CD4-positive, alpha-beta T cell (primary cell): ENCODE data around the gene STX11. TPM values are rescaled to one million over a fixed set of nuclear protein-coding genes. Genes with fewer than 3 reads are reported as not detected.
A peak's percentile ranks its signal among the peaks of the same experiment; 100 is the strongest.
"Not testable (repeated sequence)": the region's sequence is repeated elsewhere in the genome, so short reads cannot be mapped to it uniquely, and the experiment has no call there.

Experiments used
- ATAC-seq: fragments of 200-7000 bp; cut with Tn5 transposase; one replicate; pipeline ENCODE4 v1.10.0; 2022; ENCODE audit warnings: mild to moderate bottlenecking; ENCODE audit not compliant: poor library complexity
- CTCF ChIA-PET: fragments of 350-600 bp; sonication (Branson Sonifier 250); formaldehyde crosslinking; loops from one replicate; lab custom pipeline; 2021; ENCODE audit warnings: antibody characterized with exemption, inconsistent platforms; lab: Charles Lee
- POLR2A ChIA-PET: fragments of 350-600 bp; sonication (Branson Sonifier 250); formaldehyde crosslinking; loops from one replicate; lab custom pipeline; 2021; ENCODE audit warnings: antibody characterized with exemption, inconsistent platforms; lab: Charles Lee
- DNase-seq, 14 experiments: peaks; one replicate each; pipeline ENCODE4 v3.0.0-alpha.2; 2013 to 2020; ENCODE audit warnings: mixed read lengths in 2 of 14
- H3K27ac ChIP-seq, 2 donors: one replicate each; pipeline versions ENCODE4 v1.5.1 to v1.7.0; 2013; ENCODE audit warnings: low read length in 2 of 2, low read depth in 1 of 2, mild to moderate bottlenecking in 1 of 2
- H3K27me3 ChIP-seq, 2 experiments: 1 replicate in 1 of 2; 2 replicates in 1 of 2; pipeline versions ENCODE4 v1.6.1 to v1.7.0; 2013; ENCODE audit warnings: low read length in 2 of 2, control low read depth in 1 of 2, mild to moderate bottlenecking in 1 of 2, moderate library complexity in 1 of 2; ENCODE audit not compliant: insufficient read depth in 2 of 2, control insufficient read depth in 1 of 2
- H3K36me3 ChIP-seq: one replicate; pipeline ENCODE4 v1.6.1; 2013; ENCODE audit warnings: low read length, control low read depth; ENCODE audit not compliant: insufficient read depth
- H3K4me1 ChIP-seq: one replicate; pipeline ENCODE4 v1.6.1; 2013; ENCODE audit warnings: low read length, control low read depth; ENCODE audit not compliant: insufficient read depth
- H3K4me3 ChIP-seq: one replicate; pipeline ENCODE4 v1.5.1; 2013; ENCODE audit warnings: mild to moderate bottlenecking, low read length, moderate library complexity
- H3K9me3 ChIP-seq, 2 experiments: 1 replicate in 1 of 2; 2 replicates in 1 of 2; pipeline versions ENCODE4 v1.6.1 to v1.7.0; 2013; ENCODE audit warnings: low read length in 2 of 2, mild to moderate bottlenecking in 2 of 2, control low read depth in 1 of 2, moderate library complexity in 1 of 2; ENCODE audit not compliant: control insufficient read depth in 1 of 2, insufficient read depth in 1 of 2
- H3K27ac Mint-ChIP-seq: one replicate; pipeline ENCODE4 v1.8.0; 2020; ENCODE audit warnings: mixed read lengths
- H3K27me3 Mint-ChIP-seq: one replicate; pipeline ENCODE4 v1.8.0; 2021; ENCODE audit warnings: mixed read lengths
- H3K36me3 Mint-ChIP-seq: one replicate; pipeline ENCODE4 v1.8.0; 2021; ENCODE audit warnings: low read depth, mixed read lengths
- H3K4me1 Mint-ChIP-seq: one replicate; pipeline ENCODE4 v1.8.0; 2021; ENCODE audit warnings: low read depth, mixed read lengths
- H3K4me3 Mint-ChIP-seq: one replicate; pipeline ENCODE4 v1.8.0; 2020; ENCODE audit warnings: mild to moderate bottlenecking, mixed read lengths
- H3K9me3 Mint-ChIP-seq: one replicate; pipeline ENCODE4 v1.8.0; 2020; ENCODE audit warnings: mixed read lengths
- CTCF ChIP-seq: fragments of 200-600 bp; IDR thresholded peaks from one replicate; pipeline ENCODE4 v1.8.0; 2022; ENCODE audit warnings: antibody characterized with exemption, mild to moderate bottlenecking
- intact Hi-C, 2 experiments: fragments of 100-400 bp; cut with DNase I in 1 of 2; cut with micrococcal nuclease in 1 of 2; formaldehyde crosslinking; loops; one replicate each; pipeline versions ENCODE4 v1.15.1 to v1.9.0; 2023 to 2025; cut with DNase I, micrococcal nuclease
- total RNA-seq, 174 experiments: library from RNA in 2 of 174; stranded (reverse) in 2 of 174; gene quantifications; one replicate each; pipeline ENCODE4 v1.2.3 and lab custom pipeline; 2021 to 2026

The STX11 gene
- total RNA-seq, 2 experiments from 2014 or later: 16.1 to 16.8 TPM

GRCh38 chr6:144179237-144179636 is 28.9 kb downstream of the STX11 start:
- ChIA-PET CTCF (no interaction called here), POLR2A (no interaction called here)
- no peak for DNase-seq
- no peak for ATAC-seq
- Mint-ChIP-seq H3K9me3 (no peaks in the 10 kb centered on the region), H3K4me3 (no peak overlapping the region), H3K27ac (peak overlapping the region; percentile 14), H3K36me3 (no peaks in the 10 kb centered on the region), H3K27me3 (no peaks in the 10 kb centered on the region), H3K4me1 (peaks cover 37% of the 10 kb centered on the region)
- no peak overlapping the region for H3K27ac ChIP-seq
- no peak overlapping the region for H3K4me3 ChIP-seq
- H3K9me3 ChIP-seq: no peaks in the 10 kb centered on the region
- H3K27me3 ChIP-seq: no peaks in the 10 kb centered on the region
- H3K4me1 ChIP-seq: peaks cover 6% of the 10 kb centered on the region
- TF ChIP-seq CTCF: no peak
- H3K36me3 ChIP-seq: no peaks in the 10 kb centered on the region
- intact Hi-C loops: no loop called here

GRCh38 chr6:144179828-144180227 is 29.5 kb downstream of the STX11 start:
- H3K27me3 Mint-ChIP-seq: no peaks in the 10 kb centered on the region
- DNase-seq (peak in 1 of 14 experiments; percentile 19), ATAC-seq (no peak)
- no peak overlapping the region for H3K27ac Mint-ChIP-seq
- H3K4me1 Mint-ChIP-seq: peaks cover 37% of the 10 kb centered on the region
- TF ChIP-seq CTCF: no peak
- Histone ChIP-seq H3K27me3 (no peaks in the 10 kb centered on the region), H3K27ac (no peak overlapping the region), H3K4me1 (peaks cover 6% of the 10 kb centered on the region), H3K36me3 (no peaks in the 10 kb centered on the region), H3K4me3 (no peak overlapping the region), H3K9me3 (no peaks in the 10 kb centered on the region)
- ChIA-PET POLR2A (no interaction called here), CTCF (no interaction called here)
- intact Hi-C loops: no loop called here
- H3K36me3 Mint-ChIP-seq: no peaks in the 10 kb centered on the region
- H3K4me3 Mint-ChIP-seq: peak overlapping the region; percentile 4
- H3K9me3 Mint-ChIP-seq: no peaks in the 10 kb centered on the region

- H3K9me3 Mint-ChIP-seq, H3K4me3 Mint-ChIP-seq, H3K4me1 ChIP-seq, H3K4me3 ChIP-seq, intact Hi-C loops, CTCF ChIA-PET, H3K9me3 ChIP-seq, H3K27me3 ChIP-seq, H3K27me3 Mint-ChIP-seq, H3K36me3 ChIP-seq, ATAC-seq, H3K27ac Mint-ChIP-seq, H3K36me3 Mint-ChIP-seq, H3K27ac ChIP-seq, POLR2A ChIA-PET: not testable (repeated sequence)
- H3K4me1 Mint-ChIP-seq: peaks cover 37% of the 10 kb centered on the region
- DNase-seq: peak in 2 of 14 experiments; percentile 18 to 28
Observed at GRCh38 chr6:144180354-144180753, 30.0 kb downstream of the STX11 start.

- H3K27me3 Mint-ChIP-seq: no peaks in the 10 kb centered on the region
- CTCF ChIA-PET: interaction anchor here (0.7 kb wide), 1 partner anchor 615 kb away, joined by 3 read pairs; no protein-coding TSS in a partner anchor
- Histone ChIP-seq H3K9me3 (peaks cover 0 to 2% of the 10 kb centered on the region in 2 experiments), H3K4me3 (no peak overlapping the region), H3K36me3 (peaks cover 4% of the 10 kb centered on the region), H3K4me1 (peaks cover 6% of the 10 kb centered on the region), H3K27ac (no peak overlapping the region), H3K27me3 (no peaks in the 10 kb centered on the region)
- intact Hi-C loops: no loop called here
- no peaks in the 10 kb centered on the region for H3K9me3 Mint-ChIP-seq
- TF ChIP-seq CTCF: no peak
- no peaks in the 10 kb centered on the region for H3K36me3 Mint-ChIP-seq
- H3K4me1 Mint-ChIP-seq: peaks cover 37% of the 10 kb centered on the region
- DNase-seq (peak in 2 of 14 experiments; percentile 10 to 23), ATAC-seq (no peak)
- H3K27ac Mint-ChIP-seq: no peak overlapping the region
- H3K4me3 Mint-ChIP-seq: no peak overlapping the region
- POLR2A ChIA-PET: no interaction called here
Observed at GRCh38 chr6:144181639-144182038, 31.3 kb downstream of the STX11 start.

GRCh38 chr6:144184186-144184585 is 33.9 kb downstream of the STX11 start:
- H3K4me3 Mint-ChIP-seq, H3K9me3 Mint-ChIP-seq, intact Hi-C loops, H3K4me1 ChIP-seq, DNase-seq, POLR2A ChIA-PET, H3K27me3 Mint-ChIP-seq, ATAC-seq, H3K36me3 Mint-ChIP-seq, H3K27me3 ChIP-seq, H3K27ac Mint-ChIP-seq, H3K4me3 ChIP-seq, H3K27ac ChIP-seq, CTCF ChIA-PET: not testable (repeated sequence)
- Histone ChIP-seq H3K9me3 (peaks cover 0 to 11% of the 10 kb centered on the region in 2 experiments), H3K36me3 (peaks cover 17% of the 10 kb centered on the region)
- peaks cover 22% of the 10 kb centered on the region for H3K4me1 Mint-ChIP-seq
